Activated CD8-positive, alpha-beta T cell treated with anti-CD3 and anti-CD28 coated beads for 36 hours (primary cell): ENCODE data around the gene QRFP. TPM values are rescaled to one million over a fixed set of nuclear protein-coding genes. Genes with fewer than 3 reads are reported as not detected.
"Not testable (repeated sequence)": the region's sequence is repeated elsewhere in the genome, so short reads cannot be mapped to it uniquely, and the experiment has no call there.

Source experiments
- ATAC-seq: fragments of 200-7000 bp; cut with Tn5 transposase; one replicate; pipeline ENCODE4 v1.10.0; 2021; ENCODE audit warnings: mild to moderate bottlenecking, moderate library complexity
- CTCF ChIA-PET: fragments of 350-600 bp; sonication (Branson Sonifier 250); formaldehyde crosslinking; loops from one replicate; lab custom pipeline; 2021; ENCODE audit warnings: antibody characterized with exemption; lab: Charles Lee
- POLR2A ChIA-PET: fragments of 350-600 bp; sonication (Branson Sonifier 250); formaldehyde crosslinking; loops from one replicate; lab custom pipeline; 2021; ENCODE audit warnings: antibody characterized with exemption; lab: Charles Lee
- DNase-seq: peaks from one replicate; pipeline ENCODE4 v3.0.0-alpha.2; 2020
- H3K27ac Mint-ChIP-seq: one replicate; pipeline ENCODE4 v1.8.0; 2021; ENCODE audit warnings: mild to moderate bottlenecking, mixed read lengths
- H3K27me3 Mint-ChIP-seq: one replicate; pipeline ENCODE4 v1.8.0; 2021; ENCODE audit warnings: mixed read lengths
- H3K36me3 Mint-ChIP-seq: one replicate; pipeline ENCODE4 v1.8.0; 2021; ENCODE audit warnings: low read depth, mixed read lengths
- H3K4me1 Mint-ChIP-seq: one replicate; pipeline ENCODE4 v1.8.0; 2021; ENCODE audit warnings: low read depth, mixed read lengths
- H3K4me3 Mint-ChIP-seq: one replicate; pipeline ENCODE4 v1.8.0; 2021; ENCODE audit warnings: mild to moderate bottlenecking, moderate library complexity, mixed read lengths
- H3K9me3 Mint-ChIP-seq: one replicate; pipeline ENCODE4 v1.8.0; 2021; ENCODE audit warnings: mixed read lengths
- intact Hi-C: fragments of 100-400 bp; cut with micrococcal nuclease; formaldehyde crosslinking; loops from one replicate; pipeline ENCODE4 v1.10.0; 2022
- total RNA-seq, 2 experiments: library from RNA; stranded (reverse); gene quantifications; one replicate each; pipeline ENCODE4 v1.2.3, GENCODE V29; 2021
- TF ChIP-seq, protein P1 (sequence below): fragments of 200-600 bp; IDR thresholded peaks from one replicate; pipeline ENCODE4 v1.8.0; 2022; ENCODE audit warnings: antibody characterized with exemption, mild to moderate bottlenecking

QRFP gene
- total RNA-seq, 2 experiments from 2014 or later: not detected

DNA sequence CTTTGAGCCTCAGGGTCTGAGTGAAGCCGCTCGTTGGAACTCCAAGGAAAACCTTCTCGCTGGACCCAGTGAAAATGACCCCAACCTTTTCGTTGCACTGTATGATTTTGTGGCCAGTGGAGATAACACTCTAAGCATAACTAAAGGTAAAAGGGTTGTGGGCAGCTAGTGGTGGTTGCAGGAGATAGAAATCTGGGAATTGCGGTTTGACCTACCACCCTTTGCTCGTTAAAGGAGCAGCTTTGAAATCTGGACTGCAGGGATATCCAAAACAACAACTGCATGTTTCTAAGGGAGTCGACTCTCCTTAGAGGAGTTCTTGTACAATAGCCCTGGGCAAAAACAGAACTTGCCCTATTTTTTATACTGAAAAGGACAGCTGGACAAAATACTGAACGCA is 42.5 kb downstream of the QRFP start:
- ChIA-PET POLR2A (no interaction called here), CTCF (interaction anchor here (1.3 to 2.7 kb wide), 5 partner anchors 12 to 192 kb away, joined by 4 to 10 read pairs (median 4); no protein-coding TSS in a partner anchor)
- no peaks in the 10 kb centered on the region for H3K9me3 Mint-ChIP-seq
- intact Hi-C loops: no loop called here
- no peaks in the 10 kb centered on the region for H3K27me3 Mint-ChIP-seq
- H3K4me3 Mint-ChIP-seq: no peak overlapping the region
- peaks cover 6% of the 10 kb centered on the region for H3K36me3 Mint-ChIP-seq
- no peak for DNase-seq
- no peak overlapping the region for H3K27ac Mint-ChIP-seq
- H3K4me1 Mint-ChIP-seq: peaks cover 4% of the 10 kb centered on the region
- TF ChIP-seq, protein P1, sequence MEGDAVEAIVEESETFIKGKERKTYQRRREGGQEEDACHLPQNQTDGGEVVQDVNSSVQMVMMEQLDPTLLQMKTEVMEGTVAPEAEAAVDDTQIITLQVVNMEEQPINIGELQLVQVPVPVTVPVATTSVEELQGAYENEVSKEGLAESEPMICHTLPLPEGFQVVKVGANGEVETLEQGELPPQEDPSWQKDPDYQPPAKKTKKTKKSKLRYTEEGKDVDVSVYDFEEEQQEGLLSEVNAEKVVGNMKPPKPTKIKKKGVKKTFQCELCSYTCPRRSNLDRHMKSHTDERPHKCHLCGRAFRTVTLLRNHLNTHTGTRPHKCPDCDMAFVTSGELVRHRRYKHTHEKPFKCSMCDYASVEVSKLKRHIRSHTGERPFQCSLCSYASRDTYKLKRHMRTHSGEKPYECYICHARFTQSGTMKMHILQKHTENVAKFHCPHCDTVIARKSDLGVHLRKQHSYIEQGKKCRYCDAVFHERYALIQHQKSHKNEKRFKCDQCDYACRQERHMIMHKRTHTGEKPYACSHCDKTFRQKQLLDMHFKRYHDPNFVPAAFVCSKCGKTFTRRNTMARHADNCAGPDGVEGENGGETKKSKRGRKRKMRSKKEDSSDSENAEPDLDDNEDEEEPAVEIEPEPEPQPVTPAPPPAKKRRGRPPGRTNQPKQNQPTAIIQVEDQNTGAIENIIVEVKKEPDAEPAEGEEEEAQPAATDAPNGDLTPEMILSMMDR: no peak
- ATAC-seq: no peak

DNA sequence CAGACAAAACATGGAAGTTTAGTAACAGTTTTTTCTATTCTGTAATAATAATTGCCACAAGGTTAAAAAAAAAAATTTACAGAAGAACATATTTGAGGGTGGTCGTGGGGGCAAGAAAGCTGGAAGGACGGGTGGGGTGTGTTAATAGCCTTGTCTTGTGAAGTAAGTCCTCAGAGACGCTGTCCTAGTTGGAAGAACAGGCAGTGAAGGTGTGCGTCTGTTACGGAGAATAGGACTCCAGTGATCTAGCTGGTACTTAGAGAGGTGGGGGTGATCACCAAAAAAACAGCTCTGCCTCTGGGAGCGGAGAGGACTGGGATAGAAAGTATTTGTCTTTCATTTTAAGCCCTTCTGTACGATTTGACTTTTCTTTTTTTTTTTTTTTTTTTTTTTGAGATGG is 43.8 kb downstream of the QRFP start:
- Mint-ChIP-seq H3K9me3 (no peaks in the 10 kb centered on the region), H3K27ac (no peak overlapping the region), H3K27me3 (no peaks in the 10 kb centered on the region), H3K4me3 (no peak overlapping the region), H3K36me3 (peaks cover 6% of the 10 kb centered on the region), H3K4me1 (peaks cover 4% of the 10 kb centered on the region)
- no peak for ATAC-seq
- ChIA-PET POLR2A (no interaction called here), CTCF (interaction anchor here (1.2 to 2.7 kb wide), 3 partner anchors 13 to 194 kb away, joined by 3 to 10 read pairs (median 6); no protein-coding TSS in a partner anchor)
- DNase-seq: no peak
- TF ChIP-seq, protein P1: no peak
- intact Hi-C loops: no loop called here

DNA sequence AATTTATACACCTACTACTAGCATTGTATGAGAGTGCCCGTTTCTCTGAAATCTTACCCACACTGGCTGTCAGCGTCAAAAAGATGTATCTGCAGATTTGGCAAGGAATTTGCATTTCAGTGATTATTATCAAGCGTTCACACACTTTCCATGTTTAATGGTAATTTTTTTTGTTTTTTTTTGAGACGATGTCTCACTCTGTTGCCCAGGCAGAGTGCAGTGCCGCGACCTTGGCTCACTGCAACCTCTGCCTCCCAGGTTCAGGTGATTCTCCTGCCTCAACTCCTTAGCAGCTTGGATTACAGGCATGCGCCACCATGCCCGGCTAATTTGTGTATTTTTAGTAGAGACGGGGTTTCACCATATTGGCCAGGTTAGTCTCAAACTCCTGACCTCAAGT is 47.3 kb downstream of the QRFP start:
- ATAC-seq (no peak), DNase-seq (no peak)
- Mint-ChIP-seq H3K27me3 (no peaks in the 10 kb centered on the region), H3K9me3 (no peaks in the 10 kb centered on the region), H3K27ac (no peak overlapping the region), H3K4me1 (peaks cover 4% of the 10 kb centered on the region), H3K4me3 (no peak overlapping the region), H3K36me3 (no peaks in the 10 kb centered on the region)
- TF ChIP-seq, protein P1: no peak
- POLR2A ChIA-PET: no interaction called here
- intact Hi-C loops: no loop called here
- CTCF ChIA-PET: interaction anchor here (0.6 kb wide), 1 partner anchor 1639 kb away, joined by 3 read pairs; no protein-coding TSS in a partner anchor

DNA sequence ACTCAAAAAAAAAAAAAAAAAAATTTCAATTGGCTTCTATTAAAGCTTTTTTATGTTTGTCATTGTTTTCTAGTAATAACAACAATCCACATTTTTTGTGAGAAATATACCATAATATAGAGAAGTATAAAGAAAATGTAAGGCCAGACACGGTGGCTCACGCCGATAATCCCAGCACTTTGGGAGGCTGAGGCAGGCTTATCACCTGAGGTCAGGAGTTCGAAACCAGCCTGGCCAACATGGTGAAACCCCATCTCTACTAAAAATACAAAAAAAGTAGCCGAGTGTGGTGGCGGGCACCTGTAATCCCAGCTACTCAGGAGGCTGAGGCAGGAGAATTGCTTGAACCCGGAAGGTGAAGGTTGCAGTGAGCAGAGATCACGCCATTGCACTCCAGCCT is 48.1 kb downstream of the QRFP start:
- H3K9me3 Mint-ChIP-seq, DNase-seq, ATAC-seq, POLR2A ChIA-PET, H3K27me3 Mint-ChIP-seq, H3K27ac Mint-ChIP-seq, intact Hi-C loops, H3K4me3 Mint-ChIP-seq, H3K36me3 Mint-ChIP-seq: not testable (repeated sequence)
- peaks cover 10% of the 10 kb centered on the region for H3K4me1 Mint-ChIP-seq
- CTCF ChIA-PET: interaction anchor here (0.7 kb wide), 1 partner anchor 12 kb away, joined by 3 read pairs; no protein-coding TSS in a partner anchor

DNA sequence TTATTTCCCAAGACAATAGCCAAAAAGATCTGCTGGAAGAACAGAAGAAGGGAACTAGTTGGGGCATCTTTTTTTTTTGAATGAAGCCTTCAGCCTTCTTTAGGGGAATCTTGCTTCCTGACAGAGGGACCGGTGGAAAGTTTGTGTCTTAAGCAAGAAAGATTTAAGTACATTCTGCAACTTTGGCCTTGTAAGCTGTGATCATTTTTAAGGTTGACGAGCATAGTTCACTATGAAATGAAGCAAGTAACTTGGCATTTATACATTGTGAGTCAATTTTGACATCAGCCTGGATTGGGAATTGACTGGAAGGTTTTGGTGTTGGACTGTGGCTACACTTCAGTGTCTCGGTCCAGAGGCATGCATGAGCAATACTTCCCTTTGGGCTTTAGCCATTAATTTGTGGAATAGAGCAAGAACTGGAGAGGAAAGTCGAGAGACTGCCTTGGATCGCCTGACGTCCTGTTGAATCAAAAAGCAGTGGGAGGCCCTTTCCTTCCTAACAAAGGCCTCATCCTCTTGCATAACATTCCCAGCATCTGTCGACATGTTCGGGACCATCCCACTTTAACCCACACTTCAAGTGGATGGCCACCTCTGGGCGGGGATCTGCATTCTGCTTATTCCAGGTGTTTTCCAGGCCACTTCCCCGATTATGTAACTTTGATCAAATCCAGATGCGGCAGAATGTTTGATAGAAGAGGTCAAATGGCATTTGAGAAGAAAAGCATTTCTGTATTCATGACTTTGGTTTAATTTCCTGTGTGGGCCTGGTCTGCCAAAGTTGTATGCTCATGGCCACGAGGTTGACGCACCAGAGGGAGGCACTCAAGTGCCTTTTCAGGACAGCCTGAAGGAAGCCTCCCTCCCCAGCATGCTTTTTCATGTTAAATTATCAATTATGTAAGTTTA is 49.0 kb downstream of the QRFP start:
- CTCF ChIA-PET: interaction anchor here (0.7 to 1.6 kb wide), 3 partner anchors 11 to 19 kb away, joined by 3 read pairs; no protein-coding TSS in a partner anchor
- ATAC-seq: no peak
- no peaks in the 10 kb centered on the region for H3K36me3 Mint-ChIP-seq
- no peaks in the 10 kb centered on the region for H3K9me3 Mint-ChIP-seq
- TF ChIP-seq, protein P1: no peak
- no peak for DNase-seq
- H3K27me3 Mint-ChIP-seq: no peaks in the 10 kb centered on the region
- H3K4me3 Mint-ChIP-seq: no peak overlapping the region
- peaks cover 13% of the 10 kb centered on the region for H3K4me1 Mint-ChIP-seq
- H3K27ac Mint-ChIP-seq: no peak overlapping the region
- intact Hi-C loops: no loop called here
- POLR2A ChIA-PET: no interaction called here
